NCI-H526 treated with DMSO at 0.1 percent for 48 hours (cell line): ENCODE measurements around the gene MYBPC2.
"Not testable (repeated sequence)": the region's sequence is repeated elsewhere in the genome, so short reads cannot be mapped to it uniquely, and the experiment has no call there.

Experiments
- DNase-seq: peaks from one replicate; lab custom pipeline; 2025; lab: John Stamatoyannopoulos, UW

Gene MYBPC2

GRCh38 chr19:50432221-50433028, at the start of gene MYBPC2:
MYBPC2 (plus strand) TSS chr19:50432892; CDS start chr19:50432954, 62 bp downstream.
- DNase-seq: no peak

- DNase-seq: peak; percentile 7
These were observed 49.5 kb upstream of the MYBPC2 start for GRCh38 chr19:50383001-50383851.

- peak; percentile 97 for DNase-seq
These were observed 48.6 kb upstream of the MYBPC2 start, which contains the start of gene POLD1 for GRCh38 chr19:50383852-50384684. POLD1 (plus strand) TSS chr19:50384347; CDS start chr19:50398852, 14,505 bp downstream.

- DNase-seq: peak; percentile 46
These were observed 47.8 kb upstream of the MYBPC2 start for GRCh38 chr19:50384685-50385535.

- DNase-seq: no peak
These were observed 45.4 kb upstream of the MYBPC2 start for GRCh38 chr19:50387176-50387867.

- DNase-seq: no peak
These were observed 44.8 kb upstream of the MYBPC2 start for GRCh38 chr19:50387868-50388245.

- DNase-seq: not testable (repeated sequence)
These were observed 42.4 kb upstream of the MYBPC2 start for GRCh38 chr19:50390295-50390694.

- not testable (repeated sequence) for DNase-seq
These were observed 41.7 kb upstream of the MYBPC2 start for GRCh38 chr19:50390952-50391351.

GRCh38 chr19:50392759-50393158, 39.9 kb upstream of the MYBPC2 start:
- no peak for DNase-seq

GRCh38 chr19:50393589-50393988, 39.1 kb upstream of the MYBPC2 start:
- no peak for DNase-seq

GRCh38 chr19:50394017-50394416, 38.7 kb upstream of the MYBPC2 start:
- DNase-seq: no peak

GRCh38 chr19:50398675-50399367, 33.9 kb upstream of the MYBPC2 start:
- no peak for DNase-seq

- no peak for DNase-seq
These were observed 33.3 kb upstream of the MYBPC2 start for GRCh38 chr19:50399368-50399745.

- no peak for DNase-seq
These were observed 30.9 kb upstream of the MYBPC2 start for GRCh38 chr19:50401605-50402450.

GRCh38 chr19:50402544-50403301, 30.0 kb upstream of the MYBPC2 start:
- no peak for DNase-seq

- no peak for DNase-seq
These were observed 26.4 kb upstream of the MYBPC2 start for GRCh38 chr19:50406156-50406820.

- no peak for DNase-seq
These were observed 25.9 kb upstream of the MYBPC2 start for GRCh38 chr19:50406829-50407228.

GRCh38 chr19:50409347-50409746, 23.3 kb upstream of the MYBPC2 start:
- DNase-seq: no peak
